NCI-H524 treated with DMSO at 0.1 percent for 48 hours (cell line): ENCODE results near the gene AFF3.

ENCODE experiments used
- DNase-seq: peaks from one replicate; lab custom pipeline; 2025; lab: John Stamatoyannopoulos, UW

Gene AFF3

GRCh38 chr2:99624677-99625076 lies 517.7 kb downstream of the AFF3 start:
- no peak for DNase-seq

- no peak for DNase-seq
Measured at GRCh38 chr2:99623613-99624012, 518.8 kb downstream of the AFF3 start.

- no peak for DNase-seq
Measured at GRCh38 chr2:99623035-99623434, 519.4 kb downstream of the AFF3 start.

- no peak for DNase-seq
Measured at GRCh38 chr2:99622534-99622933, 519.9 kb downstream of the AFF3 start.

- DNase-seq = no peak
Measured at GRCh38 chr2:99621774-99622173, 520.6 kb downstream of the AFF3 start.

GRCh38 chr2:99621106-99621505 lies 521.3 kb downstream of the AFF3 start:
- DNase-seq = no peak

- no peak for DNase-seq
Measured at GRCh38 chr2:99619151-99619550, 523.2 kb downstream of the AFF3 start.

- no peak for DNase-seq
Measured at GRCh38 chr2:99618579-99619097, 523.8 kb downstream of the AFF3 start.

GRCh38 chr2:99617811-99618210 lies 524.6 kb downstream of the AFF3 start:
- DNase-seq = no peak

- no peak for DNase-seq
Measured at GRCh38 chr2:99615247-99615771, 527.1 kb downstream of the AFF3 start.

- no peak for DNase-seq
Measured at GRCh38 chr2:99613980-99614379, 528.4 kb downstream of the AFF3 start.

GRCh38 chr2:99611786-99612185 lies 530.6 kb downstream of the AFF3 start:
- no peak for DNase-seq

GRCh38 chr2:99611034-99611433 lies 531.4 kb downstream of the AFF3 start:
- DNase-seq = no peak

- DNase-seq = no peak
Measured at GRCh38 chr2:99609851-99610381, 532.5 kb downstream of the AFF3 start.

- no peak for DNase-seq
Measured at GRCh38 chr2:99608861-99609260, 533.5 kb downstream of the AFF3 start.

GRCh38 chr2:99607861-99608491 lies 534.4 kb downstream of the AFF3 start:
- DNase-seq = no peak

- DNase-seq = no peak
Measured at GRCh38 chr2:99607454-99607853, 534.9 kb downstream of the AFF3 start.

- no peak for DNase-seq
Measured at GRCh38 chr2:99605036-99605435, 537.4 kb downstream of the AFF3 start.

- no peak for DNase-seq
Measured at GRCh38 chr2:99602476-99602875, 539.9 kb downstream of the AFF3 start.

- DNase-seq = no peak
Measured at GRCh38 chr2:99600981-99601651, 541.3 kb downstream of the AFF3 start.

- DNase-seq = no peak
Measured at GRCh38 chr2:99598441-99598840, 543.9 kb downstream of the AFF3 start.

- DNase-seq = no peak
Measured at GRCh38 chr2:99597616-99598015, 544.8 kb downstream of the AFF3 start.

GRCh38 chr2:99595373-99595772 lies 547.0 kb downstream of the AFF3 start:
- DNase-seq = no peak
